Osteocyte (in vitro differentiated cells): Measurements from ENCODE around the gene POP5. TPM values are rescaled to one million over a fixed set of nuclear protein-coding genes. Genes with fewer than 3 reads are reported as not detected.
A peak's percentile ranks its signal among the peaks of the same experiment; 100 is the strongest.
"Not testable (repeated sequence)": the region's sequence is repeated elsewhere in the genome, so short reads cannot be mapped to it uniquely, and the experiment has no call there.

ENCODE experiments used
- DNase-seq: peaks from one replicate; pipeline ENCODE4 v3.0.0; 2021; ENCODE audit warnings: mixed read lengths; ENCODE audit not compliant: unreplicated experiment; ENCODE audit errors: extremely low spot score
- H3K27ac Mint-ChIP-seq: one replicate; pipeline ENCODE4 v1.8.0; 2021; ENCODE audit warnings: mild to moderate bottlenecking, mixed read lengths; ENCODE audit not compliant: unreplicated experiment
- H3K27me3 Mint-ChIP-seq: one replicate; pipeline ENCODE4 v1.8.0; 2021; ENCODE audit warnings: mixed read lengths; ENCODE audit not compliant: unreplicated experiment
- H3K36me3 Mint-ChIP-seq: one replicate; pipeline ENCODE4 v1.8.0; 2021; ENCODE audit warnings: mixed read lengths; ENCODE audit not compliant: unreplicated experiment
- H3K4me1 Mint-ChIP-seq: one replicate; pipeline ENCODE4 v1.8.0; 2021; ENCODE audit warnings: mixed read lengths; ENCODE audit not compliant: unreplicated experiment
- H3K4me3 Mint-ChIP-seq: one replicate; pipeline ENCODE4 v1.8.0; 2021; ENCODE audit warnings: mild to moderate bottlenecking, moderate library complexity, mixed read lengths; ENCODE audit not compliant: unreplicated experiment
- H3K9me3 Mint-ChIP-seq: one replicate; pipeline ENCODE4 v1.8.0; 2021; ENCODE audit warnings: mixed read lengths; ENCODE audit not compliant: unreplicated experiment
- total RNA-seq: library from RNA; stranded (reverse); gene quantifications from 2 replicates; pipeline ENCODE4 v1.2.1, GENCODE V29; 2021
- TF ChIP-seq, protein P1 (sequence below): fragments of 200-600 bp; sonication (generic); IDR thresholded peaks from 2 replicates; pipeline ENCODE4 v1.5.0; 2021; ENCODE audit warnings: antibody characterized with exemption, mild to moderate bottlenecking, moderate library complexity

POP5 gene
- total RNA-seq, 1 donor from 2014 or later: 36.9 TPM

DNA sequence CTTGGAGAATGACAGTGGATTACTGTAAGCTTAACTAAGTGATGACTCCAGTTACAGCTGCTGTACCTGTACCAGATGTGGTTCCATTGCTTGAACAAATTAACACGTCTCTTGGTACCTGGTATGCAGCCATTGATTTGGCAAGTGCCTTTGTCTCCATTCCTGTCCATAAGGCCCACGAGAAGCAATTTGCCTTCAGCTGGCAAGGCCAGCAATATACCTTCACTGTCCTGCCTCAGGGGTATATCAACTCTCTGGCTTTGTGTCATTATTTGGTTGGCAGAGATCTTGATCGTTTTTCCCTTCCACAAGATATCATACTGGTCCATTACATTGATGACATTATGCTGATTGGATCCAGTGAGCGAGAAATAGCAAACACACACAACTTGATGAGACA is 29.4 kb upstream of the POP5 start:
- no peak for DNase-seq
- H3K36me3 Mint-ChIP-seq: no peaks in the 10 kb centered on the region
- TF ChIP-seq, protein P1, sequence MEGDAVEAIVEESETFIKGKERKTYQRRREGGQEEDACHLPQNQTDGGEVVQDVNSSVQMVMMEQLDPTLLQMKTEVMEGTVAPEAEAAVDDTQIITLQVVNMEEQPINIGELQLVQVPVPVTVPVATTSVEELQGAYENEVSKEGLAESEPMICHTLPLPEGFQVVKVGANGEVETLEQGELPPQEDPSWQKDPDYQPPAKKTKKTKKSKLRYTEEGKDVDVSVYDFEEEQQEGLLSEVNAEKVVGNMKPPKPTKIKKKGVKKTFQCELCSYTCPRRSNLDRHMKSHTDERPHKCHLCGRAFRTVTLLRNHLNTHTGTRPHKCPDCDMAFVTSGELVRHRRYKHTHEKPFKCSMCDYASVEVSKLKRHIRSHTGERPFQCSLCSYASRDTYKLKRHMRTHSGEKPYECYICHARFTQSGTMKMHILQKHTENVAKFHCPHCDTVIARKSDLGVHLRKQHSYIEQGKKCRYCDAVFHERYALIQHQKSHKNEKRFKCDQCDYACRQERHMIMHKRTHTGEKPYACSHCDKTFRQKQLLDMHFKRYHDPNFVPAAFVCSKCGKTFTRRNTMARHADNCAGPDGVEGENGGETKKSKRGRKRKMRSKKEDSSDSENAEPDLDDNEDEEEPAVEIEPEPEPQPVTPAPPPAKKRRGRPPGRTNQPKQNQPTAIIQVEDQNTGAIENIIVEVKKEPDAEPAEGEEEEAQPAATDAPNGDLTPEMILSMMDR: no peak
- no peak overlapping the region for H3K4me3 Mint-ChIP-seq
- no peaks in the 10 kb centered on the region for H3K4me1 Mint-ChIP-seq
- H3K27me3 Mint-ChIP-seq: peaks cover 62% of the 10 kb centered on the region
- H3K9me3 Mint-ChIP-seq: no peaks in the 10 kb centered on the region
- no peak overlapping the region for H3K27ac Mint-ChIP-seq

DNA sequence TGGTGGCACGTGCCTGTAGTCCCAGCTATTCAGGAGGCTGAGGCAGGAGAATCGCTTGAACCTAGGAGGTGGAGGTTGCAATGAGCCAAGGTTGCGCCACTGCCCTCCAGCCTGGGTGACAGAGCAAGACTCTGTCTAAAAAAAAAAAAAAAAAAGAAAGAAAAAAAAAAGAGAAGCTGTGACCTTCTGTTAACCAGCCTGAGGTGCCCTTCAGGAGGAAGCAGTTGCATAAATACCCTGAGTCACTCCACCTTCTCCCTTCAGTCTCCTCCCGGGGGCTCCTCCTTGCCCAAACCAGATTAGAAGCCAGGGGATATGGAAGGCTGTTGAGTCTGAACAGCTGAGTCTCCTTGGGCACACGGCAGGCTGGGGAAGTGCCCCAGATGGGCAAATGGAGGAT is 21.2 kb upstream of the POP5 start:
- peaks cover 13% of the 10 kb centered on the region for H3K4me1 Mint-ChIP-seq
- H3K9me3 Mint-ChIP-seq, H3K27ac Mint-ChIP-seq, H3K4me3 Mint-ChIP-seq, H3K36me3 Mint-ChIP-seq, H3K27me3 Mint-ChIP-seq, DNase-seq: not testable (repeated sequence)

DNA sequence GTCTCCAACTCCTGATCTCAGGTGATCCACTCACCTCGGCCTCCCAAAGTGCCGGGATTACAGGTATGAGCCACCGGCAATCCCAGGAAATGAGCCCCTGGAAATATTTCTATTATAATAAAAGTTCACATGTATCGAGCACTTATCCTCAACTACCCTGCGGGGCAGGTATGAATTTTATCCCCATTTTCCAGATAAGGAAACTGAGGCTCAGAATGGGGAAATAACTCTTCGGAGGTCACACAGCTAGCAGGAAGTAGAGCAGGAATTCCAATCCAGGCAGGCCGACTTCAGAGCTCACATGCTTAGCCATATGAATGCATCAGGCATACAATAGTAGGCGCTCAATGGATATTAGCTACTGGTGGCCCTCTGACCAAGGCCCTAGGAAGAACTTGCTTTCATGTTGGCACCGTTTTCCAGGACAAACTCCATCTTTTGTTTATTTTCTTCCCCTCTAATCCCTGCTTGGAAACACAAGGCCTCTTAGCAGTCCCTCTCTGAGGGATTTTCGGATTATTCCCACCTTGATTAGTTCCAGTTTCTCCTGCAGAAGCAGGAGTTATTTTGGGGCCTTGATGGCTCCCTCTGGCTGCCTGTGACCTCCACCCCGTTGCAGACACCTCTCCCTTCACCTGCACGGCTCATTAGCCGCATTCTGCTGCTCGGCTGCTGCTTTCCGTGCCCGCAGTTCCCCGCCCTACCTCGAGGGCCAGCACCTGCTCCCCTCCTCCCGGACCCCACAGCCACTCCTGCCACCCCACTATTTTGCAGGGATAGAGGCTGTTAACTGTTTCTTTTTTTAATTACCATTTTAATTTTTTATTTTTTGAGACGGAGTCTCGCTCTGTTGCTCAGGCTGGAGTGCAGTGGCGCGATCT is 18.7 kb upstream of the POP5 start:
- no peak for DNase-seq
- Mint-ChIP-seq H3K4me1 (peaks cover 14% of the 10 kb centered on the region), H3K27ac (no peak overlapping the region), H3K36me3 (no peaks in the 10 kb centered on the region), H3K4me3 (no peak overlapping the region), H3K9me3 (no peaks in the 10 kb centered on the region), H3K27me3 (peaks cover 2% of the 10 kb centered on the region)
- TF ChIP-seq, protein P1: no peak

DNA sequence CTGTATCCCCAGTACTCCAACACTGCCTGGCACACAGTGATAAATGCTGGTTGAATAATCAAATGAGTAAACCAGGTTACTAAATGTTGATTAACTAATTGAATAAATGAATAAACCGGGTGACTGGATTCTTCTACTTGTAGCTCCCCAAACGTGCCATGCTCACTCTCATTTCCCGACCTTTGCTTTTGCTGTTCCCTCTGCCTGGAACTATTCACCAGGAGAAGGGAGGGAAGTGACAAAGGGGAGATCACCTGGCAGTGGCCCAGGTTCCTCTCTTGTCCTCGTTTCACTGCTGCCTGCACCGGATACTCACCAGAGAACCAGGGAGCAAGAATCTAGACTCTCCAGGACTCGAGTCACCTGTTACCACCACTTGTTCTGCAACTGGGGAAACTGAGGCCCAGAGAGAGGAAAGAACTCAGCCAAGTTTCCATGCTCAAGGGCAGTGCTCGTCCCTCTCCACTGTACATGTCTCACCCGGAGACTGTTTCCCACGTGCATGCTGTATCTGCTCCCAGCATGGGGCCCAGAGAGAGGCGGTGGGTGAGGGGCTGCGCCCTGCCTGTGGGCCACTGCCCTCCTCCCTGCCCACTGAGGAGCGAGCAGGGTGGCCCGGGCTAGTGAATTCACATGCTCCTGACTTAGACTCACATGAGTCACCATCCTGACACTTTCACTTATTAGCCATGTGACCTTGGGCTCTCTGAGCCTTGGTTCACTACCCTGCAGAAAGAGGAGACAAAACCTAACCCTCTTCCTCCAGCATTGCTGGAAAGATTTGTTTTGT is 17.7 kb upstream of the POP5 start:
- H3K36me3 Mint-ChIP-seq: no peaks in the 10 kb centered on the region
- TF ChIP-seq, protein P1: no peak
- no peak overlapping the region for H3K4me3 Mint-ChIP-seq
- H3K4me1 Mint-ChIP-seq: peaks cover 14% of the 10 kb centered on the region
- no peak overlapping the region for H3K27ac Mint-ChIP-seq
- peak; percentile 86 for DNase-seq
- H3K9me3 Mint-ChIP-seq: no peaks in the 10 kb centered on the region
- H3K27me3 Mint-ChIP-seq: peaks cover 8% of the 10 kb centered on the region

DNA sequence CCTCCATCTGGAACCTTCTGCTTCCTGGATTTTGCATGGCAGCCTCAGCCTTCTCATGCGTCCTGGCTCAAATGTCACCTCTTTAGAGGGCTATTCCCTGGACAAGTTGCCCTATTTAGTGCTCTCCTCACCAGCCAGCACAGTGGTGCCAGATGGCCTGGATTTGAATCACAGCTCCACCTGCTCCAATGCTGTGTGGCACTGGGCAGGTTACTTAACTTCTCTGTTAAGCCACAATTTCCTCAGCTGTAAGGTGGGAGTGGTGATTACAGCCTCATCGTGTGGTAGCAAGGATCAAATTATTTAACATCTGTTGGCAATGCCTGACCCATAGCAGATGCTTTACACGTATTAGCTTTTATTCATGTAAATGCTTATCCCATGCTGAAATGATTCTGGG is 16.7 kb upstream of the POP5 start:
- no peak overlapping the region for H3K4me3 Mint-ChIP-seq
- no peaks in the 10 kb centered on the region for H3K9me3 Mint-ChIP-seq
- H3K36me3 Mint-ChIP-seq: no peaks in the 10 kb centered on the region
- TF ChIP-seq, protein P1: no peak
- H3K4me1 Mint-ChIP-seq: peaks cover 14% of the 10 kb centered on the region
- H3K27ac Mint-ChIP-seq: no peak overlapping the region
- DNase-seq: no peak
- peaks cover 8% of the 10 kb centered on the region for H3K27me3 Mint-ChIP-seq
